HG03280 (cell line): Measurements from ENCODE around the gene PLEKHO1.
"Not testable (repeated sequence)": the region's sequence is repeated elsewhere in the genome, so short reads cannot be mapped to it uniquely, and the experiment has no call there.

Source experiments
- ATAC-seq: cut with Tn5 transposase; IDR thresholded peaks from one replicate; pipeline ENCODE4 v1.9.1; 2021; ENCODE audit warnings: mild to moderate bottlenecking, moderate library complexity; ENCODE audit not compliant: unreplicated experiment

Gene PLEKHO1

DNA sequence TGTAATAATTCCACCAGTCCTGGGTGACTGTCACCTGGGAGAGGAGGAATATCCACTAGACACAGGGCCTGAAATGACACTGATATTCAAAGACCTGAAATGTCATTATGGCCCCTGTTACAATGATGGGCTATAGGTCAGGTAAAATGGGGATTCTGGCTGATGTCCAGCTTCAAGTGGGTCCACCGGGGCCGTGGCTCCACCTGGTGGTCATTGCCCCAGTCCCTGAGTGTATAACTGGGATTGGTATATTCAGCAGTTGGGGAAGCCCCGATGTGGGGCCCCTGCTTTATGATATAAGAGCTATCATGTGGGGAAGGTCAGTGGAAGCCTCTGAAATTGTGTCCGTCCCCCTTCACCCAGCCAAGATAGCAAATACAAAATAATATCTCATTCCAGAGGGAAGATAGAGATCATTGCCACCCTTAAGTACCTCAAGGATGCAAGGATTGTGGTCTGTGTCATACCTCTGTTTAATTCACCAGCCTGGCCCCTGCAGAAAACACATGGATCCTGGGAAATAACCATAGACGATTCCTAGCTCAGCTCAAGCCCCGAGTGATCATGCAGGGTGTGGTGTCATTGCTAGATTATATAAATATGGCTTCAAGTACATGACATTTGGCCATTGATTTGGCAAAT lies 19.4 kb downstream of the PLEKHO1 start:
- ATAC-seq: no peak

DNA sequence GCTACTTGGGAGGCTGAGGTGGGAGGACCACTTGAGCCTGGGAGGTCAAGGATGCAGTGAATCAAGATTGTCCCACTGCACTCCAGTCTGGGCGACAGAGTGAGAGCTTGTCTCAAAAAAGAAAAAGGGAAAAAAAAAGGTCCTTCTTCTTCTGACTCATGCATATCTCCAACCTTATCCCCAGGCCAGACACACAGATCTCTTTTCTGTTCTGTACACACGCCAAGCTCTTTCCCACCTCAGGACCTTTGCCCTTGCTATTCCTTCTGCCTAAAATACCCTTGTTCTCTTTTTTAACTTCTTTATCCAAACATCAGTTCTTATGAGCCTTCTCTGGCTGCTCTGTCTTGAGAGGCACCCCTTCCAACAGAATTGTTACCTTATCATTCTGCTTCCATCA lies 22.1 kb downstream of the PLEKHO1 start:
- no peak for ATAC-seq

DNA sequence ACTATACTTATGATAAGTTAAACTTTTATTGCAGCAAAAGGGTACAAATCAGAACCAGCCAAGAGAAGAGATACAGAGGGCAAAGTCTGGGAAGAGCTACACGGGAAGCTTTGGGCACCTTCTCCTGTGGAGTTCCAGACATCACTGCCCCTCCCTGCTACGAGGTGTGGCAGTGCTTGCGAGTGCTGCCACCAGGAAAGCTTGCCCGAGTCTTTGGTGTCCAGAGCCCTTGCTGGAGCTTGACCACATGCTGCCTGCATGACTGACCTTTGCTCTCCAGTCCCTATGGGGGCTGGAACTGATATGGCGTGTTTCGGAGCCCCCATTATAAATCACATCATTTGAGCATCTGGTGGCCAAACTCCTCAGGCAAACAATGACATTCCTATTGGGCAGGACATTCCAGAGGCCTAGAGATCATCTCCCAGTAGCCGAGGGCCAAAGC lies 23.4 kb downstream of the PLEKHO1 start:
- ATAC-seq: no peak

DNA sequence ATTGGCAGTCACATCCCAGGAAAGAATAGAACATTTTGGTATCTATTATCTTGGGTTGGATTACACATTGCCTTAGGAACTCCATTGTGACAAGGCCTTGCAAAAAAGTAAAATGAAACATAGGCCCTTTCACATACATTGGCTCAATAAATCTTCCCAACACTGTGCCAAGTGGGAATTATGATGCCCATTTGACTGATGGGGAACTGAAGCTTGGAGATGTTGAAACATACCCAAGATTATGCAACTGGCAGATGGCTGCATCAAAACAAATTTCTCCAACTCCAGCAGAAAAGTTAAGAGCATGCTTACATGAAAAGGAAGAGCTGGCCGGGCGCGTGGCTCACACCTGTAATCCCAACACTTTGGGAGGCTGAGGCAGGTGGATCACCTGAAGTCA lies 26.9 kb downstream of the PLEKHO1 start:
- ATAC-seq: no peak

DNA sequence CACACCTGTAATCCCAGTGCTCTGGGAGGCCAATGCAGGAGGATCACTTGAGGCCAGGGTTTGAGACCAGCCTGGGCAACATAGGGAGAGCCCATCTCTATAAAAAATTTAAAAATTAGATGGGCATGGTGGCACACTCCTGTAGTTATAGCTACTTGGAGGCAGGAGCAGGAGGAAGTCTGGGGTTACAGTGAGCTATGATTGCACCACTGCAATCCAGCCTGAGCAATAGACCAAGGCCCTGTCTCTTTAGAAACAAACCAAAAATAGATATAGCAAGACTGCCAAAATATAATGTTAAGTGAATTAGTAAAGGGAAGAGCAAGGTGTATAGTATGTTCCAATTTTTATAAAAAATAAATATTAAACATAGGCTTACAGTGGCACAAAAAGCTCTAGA lies 28.8 kb downstream of the PLEKHO1 start:
- ATAC-seq: no peak

DNA sequence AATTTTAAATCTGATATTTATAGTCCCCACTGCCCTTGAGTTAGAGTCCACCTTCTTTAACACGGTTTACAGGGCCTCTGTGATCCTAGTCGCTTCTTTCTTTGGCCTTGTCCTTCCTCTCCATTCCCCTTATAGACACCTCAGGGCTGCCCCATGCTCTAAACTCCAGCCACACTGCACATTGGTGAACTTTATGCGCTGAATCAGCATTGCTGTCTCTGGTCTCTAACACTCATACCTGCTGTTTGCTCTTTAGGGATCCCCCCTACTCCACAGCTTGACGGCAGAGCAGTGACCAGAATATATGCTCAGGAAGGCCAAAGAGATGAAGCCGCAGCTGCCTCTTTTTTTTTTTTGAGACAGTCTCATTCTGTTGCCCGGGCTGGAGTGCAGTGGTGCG lies 30.2 kb downstream of the PLEKHO1 start:
- ATAC-seq: no peak

DNA sequence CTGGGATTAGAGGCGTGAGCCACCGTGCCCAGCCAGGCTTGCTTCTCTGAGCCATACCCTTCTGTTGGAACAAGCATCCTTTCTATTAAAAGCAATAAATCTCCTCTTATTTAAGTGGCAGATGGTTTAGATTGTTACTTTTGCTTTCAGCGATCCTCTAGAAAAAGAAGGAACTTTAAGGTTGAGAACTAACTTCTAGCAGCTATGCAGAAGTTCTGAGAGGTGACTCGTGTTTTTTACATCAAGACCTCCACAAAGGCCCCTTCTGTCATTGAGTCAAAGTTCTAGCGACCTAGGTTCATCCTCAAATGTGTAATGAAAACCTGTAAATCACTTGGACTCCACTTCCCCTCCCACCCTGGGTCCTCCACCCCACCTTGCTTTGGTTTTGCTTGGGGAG lies 30.8 kb downstream of the PLEKHO1 start:
- ATAC-seq: no peak

DNA sequence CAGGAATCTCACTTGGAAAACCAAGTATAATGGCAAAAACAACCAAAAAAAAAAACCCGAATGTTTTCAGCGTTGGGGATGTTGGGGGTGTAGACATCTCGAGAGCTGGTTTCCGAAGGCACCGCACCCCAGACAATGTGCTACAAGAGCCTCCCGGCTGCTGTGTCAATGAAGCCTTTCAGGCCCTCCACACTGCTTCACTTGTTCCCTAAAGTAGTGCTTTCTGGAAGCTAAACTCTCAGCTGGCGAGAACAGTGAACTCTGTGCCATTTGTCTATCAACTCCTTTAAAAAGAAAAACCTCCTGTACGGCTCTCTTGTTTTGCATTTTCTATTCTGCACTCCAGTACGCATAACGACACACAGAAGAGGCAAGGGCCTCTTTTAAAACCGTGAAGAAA lies 32.5 kb downstream of the PLEKHO1 start:
- no peak for ATAC-seq

DNA sequence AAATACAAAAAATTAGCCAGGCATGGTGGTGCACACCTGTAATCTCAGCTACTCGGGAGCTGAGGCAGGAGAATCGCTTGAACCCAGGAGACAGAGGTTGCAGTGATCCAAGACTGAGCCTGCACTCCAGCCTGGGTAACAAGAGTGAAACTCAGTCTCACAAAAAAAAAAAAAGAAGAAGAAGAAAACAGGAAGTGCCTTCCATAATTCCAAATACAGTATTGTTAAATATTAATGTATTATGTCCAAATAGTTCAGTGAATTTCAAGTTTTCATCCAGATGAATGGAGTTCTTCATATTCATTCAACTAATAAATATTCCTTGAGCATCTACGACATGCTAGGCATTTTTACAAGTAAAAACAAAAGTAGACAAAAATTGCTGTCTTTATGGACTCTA lies 33.3 kb downstream of the PLEKHO1 start:
- no peak for ATAC-seq

DNA sequence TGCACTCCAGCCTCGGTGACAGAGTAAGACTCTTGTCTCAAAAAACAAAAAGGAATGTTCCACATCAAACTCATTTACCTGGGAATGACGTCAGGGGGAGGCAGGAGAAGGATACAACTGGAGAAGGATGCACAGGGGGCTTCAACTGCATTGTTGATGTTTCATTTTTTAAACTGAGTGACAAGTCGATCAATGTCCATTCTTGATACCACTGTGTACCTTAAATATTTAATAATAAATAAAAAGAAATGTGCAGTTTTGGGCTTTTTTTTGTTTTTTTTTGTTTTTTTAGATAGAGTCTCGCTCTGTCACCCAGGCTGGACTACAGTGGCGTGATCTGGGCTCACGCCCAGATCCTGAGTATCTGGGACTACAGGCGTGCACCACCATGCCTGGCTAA lies 35.8 kb downstream of the PLEKHO1 start:
- no peak for ATAC-seq

DNA sequence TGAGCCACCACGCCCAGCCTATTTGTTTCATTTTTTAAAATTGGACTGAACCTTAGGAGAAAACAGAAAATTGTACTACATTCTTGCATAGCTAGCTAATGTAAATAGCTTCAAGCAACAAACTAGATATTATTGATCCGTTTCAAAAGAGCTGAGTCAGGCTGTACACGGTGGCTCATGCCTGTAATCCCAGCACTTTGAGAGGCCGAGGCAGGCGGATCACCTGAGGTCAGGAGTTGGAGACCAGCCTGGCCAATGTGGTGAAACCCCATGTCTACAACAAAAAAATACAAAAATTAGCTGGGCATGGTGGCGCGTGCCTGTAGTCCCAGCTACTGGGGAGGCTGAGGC lies 36.7 kb downstream of the PLEKHO1 start:
- not testable (repeated sequence) for ATAC-seq

DNA sequence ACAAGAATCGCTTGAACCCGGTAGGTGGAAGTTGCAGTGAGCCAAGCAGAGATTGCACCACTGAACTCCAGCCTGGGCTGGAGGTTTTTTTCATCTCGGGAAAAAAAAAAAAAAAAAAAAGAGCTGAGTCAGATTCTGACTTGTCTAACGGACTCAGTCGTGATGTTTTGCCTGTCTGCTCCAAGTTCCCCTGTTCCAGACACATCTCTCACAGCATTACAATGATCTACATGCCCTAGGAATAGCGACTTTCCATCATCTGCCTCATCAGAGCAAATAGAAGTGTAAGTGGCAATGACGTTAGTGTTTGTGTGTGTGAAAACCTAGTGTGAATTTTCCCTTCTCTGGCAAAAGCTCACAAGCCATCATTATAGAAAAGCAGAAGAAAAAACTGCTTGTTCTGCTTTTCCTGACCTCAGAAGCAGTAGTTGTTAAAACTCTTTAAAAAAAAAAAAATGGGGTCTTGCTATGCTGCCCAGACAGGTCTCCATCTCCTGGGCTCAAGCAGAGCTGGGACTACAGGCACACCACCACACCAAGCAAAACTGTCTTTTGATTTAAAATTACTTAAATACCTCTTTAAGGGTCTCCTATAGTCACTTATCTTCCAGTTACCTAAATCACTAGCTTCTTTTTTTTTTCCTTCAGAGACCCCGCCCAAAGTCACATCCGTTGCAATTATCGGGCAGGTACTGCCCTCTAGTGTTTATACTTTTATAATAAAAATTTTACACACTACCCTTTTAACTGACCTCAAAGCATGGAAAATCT lies 37.3 kb downstream of the PLEKHO1 start:
- ATAC-seq: no peak

DNA sequence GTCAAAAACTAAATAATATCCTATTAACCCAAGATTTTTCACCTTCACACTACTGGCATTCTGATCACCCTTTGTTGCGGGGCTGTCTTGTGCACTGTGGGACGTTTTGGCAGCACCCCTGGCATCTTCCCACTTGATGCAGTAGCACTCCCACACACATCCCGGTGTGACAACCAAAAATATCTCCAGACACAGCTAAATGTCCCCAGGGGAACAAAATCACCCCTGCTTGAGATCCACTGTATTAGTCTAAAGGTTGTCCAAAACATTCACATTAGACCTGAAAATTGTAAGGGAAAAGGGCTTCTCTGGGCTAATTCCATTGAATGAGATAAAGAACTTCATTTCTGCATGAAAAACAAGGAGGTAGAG lies 37.8 kb downstream of the PLEKHO1 start:
- no peak for ATAC-seq

DNA sequence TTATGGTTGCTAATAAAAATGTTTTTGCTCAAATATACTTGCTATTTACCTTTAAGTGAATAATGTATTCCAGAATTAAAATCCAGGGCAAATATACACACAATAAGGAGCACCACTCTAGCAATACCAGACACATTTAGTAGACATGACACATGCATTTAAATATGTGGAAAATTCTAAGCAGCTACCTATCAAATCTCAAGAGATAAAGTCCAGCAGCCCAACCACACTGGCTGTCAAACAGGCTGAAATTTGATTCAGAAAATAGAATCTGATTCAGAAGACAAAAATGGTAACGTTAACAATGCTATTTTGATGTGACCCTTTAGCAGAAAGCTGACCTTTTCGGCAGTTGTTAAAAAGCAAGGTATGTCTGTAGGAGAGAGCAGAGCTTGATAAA lies 42.3 kb downstream of the PLEKHO1 start:
- no peak for ATAC-seq

DNA sequence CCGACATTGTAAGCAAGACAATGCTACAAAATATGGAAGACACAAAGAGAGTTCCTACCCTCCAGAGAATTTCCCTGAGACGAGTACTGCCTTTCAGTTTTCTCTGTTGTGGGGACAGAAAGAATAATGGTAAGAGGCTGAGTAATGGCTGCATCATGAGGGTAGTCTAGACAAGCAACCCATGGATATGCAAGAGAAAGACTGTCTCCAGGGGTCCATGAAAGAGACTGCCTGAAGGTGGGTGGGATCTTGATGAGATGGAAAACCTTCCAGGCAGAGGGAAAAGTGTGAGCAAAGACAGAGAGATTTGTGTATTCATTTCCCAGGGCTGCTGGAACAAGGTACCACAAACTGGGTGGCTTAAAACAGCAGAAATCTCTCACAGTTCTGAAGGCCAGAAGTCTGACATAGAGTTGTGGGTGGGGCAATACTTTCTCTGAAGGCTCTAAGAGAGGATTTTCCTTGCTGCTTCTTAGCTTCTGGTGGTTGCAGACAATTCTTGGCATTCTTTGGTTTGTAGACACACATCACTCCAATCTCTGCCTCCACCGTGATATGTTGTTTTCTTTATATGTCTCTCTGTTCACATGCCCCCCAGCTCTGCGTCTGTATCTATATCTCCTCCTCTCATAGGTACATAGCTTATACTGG lies 44.8 kb downstream of the PLEKHO1 start:
- no peak for ATAC-seq

DNA sequence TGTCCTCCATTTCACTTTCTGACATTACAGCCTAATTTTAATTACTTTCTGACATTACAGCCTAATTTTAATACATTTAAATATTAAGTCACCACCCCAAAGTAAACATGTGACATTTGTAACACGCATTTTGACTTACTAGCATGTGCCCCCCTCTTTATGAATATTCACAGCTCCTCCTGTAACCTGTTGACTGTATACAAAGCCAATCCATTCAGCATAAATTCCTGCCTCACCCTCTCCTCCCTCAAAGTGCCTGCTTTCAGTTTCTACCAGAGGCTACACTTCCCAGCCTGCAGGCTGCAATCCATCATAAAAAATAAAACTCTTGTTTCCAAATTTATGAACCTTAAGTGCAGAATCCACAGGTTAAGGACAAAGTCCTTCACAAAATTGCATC lies 46.7 kb downstream of the PLEKHO1 start:
- no peak for ATAC-seq

DNA sequence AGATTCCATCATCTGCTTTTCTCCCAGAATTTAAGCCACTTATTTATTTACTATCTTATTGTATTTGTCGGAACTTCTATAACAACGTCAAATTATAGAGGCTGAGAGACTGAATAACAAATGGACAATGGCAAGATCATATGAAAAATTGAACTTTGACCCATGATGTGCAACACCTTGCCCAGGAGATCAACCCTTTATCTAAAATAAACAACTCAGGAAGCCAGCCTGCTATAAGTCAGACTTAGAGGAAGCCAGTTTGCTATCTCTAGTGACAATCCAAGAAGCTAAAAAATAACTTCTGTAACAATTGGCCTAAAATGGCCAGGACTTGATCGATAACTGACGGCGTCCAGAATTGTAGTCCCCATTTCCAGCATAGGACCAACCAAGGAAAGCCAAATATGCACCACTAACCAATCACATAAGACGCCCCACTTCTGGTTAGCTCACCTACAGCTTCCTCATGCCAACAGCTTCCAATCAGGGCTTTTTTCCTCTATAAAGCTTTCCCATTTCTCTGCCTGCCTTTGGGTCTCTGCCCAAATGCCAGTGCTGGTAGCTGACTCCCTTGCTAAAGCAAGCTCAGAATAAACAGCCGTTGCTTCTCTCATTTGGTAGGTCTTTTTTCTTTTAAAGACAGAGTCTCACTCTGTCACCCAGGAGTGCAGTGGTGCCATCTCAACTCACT lies 57.7 kb downstream of the PLEKHO1 start:
- ATAC-seq: no peak

DNA sequence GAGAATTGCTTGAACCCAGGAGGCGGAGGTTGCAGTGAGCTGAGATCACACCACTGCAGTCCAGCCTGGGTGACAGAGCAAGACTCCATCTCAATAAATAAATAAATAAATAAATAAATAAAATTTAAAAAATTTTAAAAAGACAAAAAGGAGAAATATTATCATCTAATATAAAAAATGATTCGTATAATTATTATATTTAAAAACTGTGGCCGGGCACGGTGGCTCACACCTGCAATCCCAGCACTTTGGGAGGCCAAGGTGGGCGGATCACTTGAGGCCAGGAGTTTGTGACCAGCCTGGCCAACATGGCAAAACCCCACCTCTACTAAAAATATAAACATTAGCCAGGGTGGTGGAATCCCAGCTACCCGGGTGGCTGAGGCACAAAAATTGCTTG lies 58.7 kb downstream of the PLEKHO1 start:
- ATAC-seq: not testable (repeated sequence)
